Measurements from ENCODE around the gene SERINC5. TPM values are rescaled to one million over a fixed set of nuclear protein-coding genes. Genes with fewer than 3 reads are reported as not detected.
"Not testable (repeated sequence)": the region's sequence is repeated elsewhere in the genome, so short reads cannot be mapped to it uniquely, and the experiment has no call there.

Gene SERINC5
- total RNA-seq, 1 experiment from 2014 or later, result 5.5 TPM

DNA sequence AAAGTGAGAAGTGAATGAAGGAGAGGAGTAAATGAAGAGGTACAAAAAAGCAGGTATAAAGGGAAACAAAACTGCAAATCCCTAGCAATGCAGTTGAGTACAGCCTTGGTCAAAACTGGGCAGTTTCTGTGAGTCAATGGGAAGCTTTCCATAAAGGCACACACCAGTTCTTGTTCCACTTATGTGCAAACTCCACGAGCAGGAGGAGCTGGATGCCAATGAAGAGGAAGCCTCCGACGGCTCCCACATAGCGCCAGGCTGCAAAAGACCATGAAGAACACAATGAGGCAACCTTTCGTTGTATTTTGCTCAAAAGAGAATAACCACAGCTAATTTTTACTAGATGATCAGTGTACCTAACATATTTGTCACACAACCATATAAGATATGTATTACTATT, 81.1 kb downstream of the SERINC5 start:
- DNase-seq, result no peak
- Histone ChIP-seq H3K36me3 (no peaks in the 10 kb centered on the region; the same call in none of the 2 replicates), H3K4me3 (no peak overlapping the region), H3K9me3 (no peaks in the 10 kb centered on the region), H3K27me3 (no peaks in the 10 kb centered on the region)

- no peaks in the 10 kb centered on the region for H3K27me3 ChIP-seq
- H3K4me3 ChIP-seq, result no peak overlapping the region
- no peaks in the 10 kb centered on the region; the same call in none of the 2 replicates for H3K36me3 ChIP-seq
- no peaks in the 10 kb centered on the region for H3K9me3 ChIP-seq
- DNase-seq, result no peak
Measured at GRCh38 chr5:80172067-80172695, 83.7 kb downstream of the SERINC5 start.

- Histone ChIP-seq H3K36me3 (peaks cover 6% of the 10 kb centered on the region), H3K9me3 (no peaks in the 10 kb centered on the region), H3K27me3 (no peaks in the 10 kb centered on the region), H3K4me3 (no peak overlapping the region)
- no peak for DNase-seq
Measured at GRCh38 chr5:80170117-80170535, 85.7 kb downstream of the SERINC5 start.

- H3K9me3 ChIP-seq, result no peaks in the 10 kb centered on the region
- peaks cover 7% of the 10 kb centered on the region for H3K36me3 ChIP-seq
- H3K4me3 ChIP-seq, result no peak overlapping the region
- H3K27me3 ChIP-seq, result no peaks in the 10 kb centered on the region
- no peak for DNase-seq
Measured at GRCh38 chr5:80168388-80169028, 87.3 kb downstream of the SERINC5 start.

DNA sequence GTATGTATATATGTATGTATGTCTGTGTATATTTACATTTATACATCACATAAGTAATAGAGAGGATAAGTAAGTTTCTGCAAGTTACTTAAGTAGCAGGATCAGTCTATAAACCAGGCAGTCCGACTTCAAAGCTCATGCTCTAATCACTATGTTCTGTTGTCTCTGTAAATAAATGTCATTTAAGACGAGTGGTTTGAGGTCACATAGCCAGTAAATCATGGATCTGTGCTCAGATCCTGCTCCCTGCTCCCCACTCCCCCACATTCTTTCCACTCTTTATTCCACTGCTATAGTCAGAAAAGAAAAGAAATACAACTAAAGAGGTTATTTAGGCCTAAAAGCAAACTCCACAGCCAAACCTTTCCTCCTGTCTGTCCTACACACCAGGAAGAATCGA, 90.4 kb downstream of the SERINC5 start:
- Histone ChIP-seq H3K36me3 (peaks cover 10% of the 10 kb centered on the region), H3K9me3 (no peaks in the 10 kb centered on the region), H3K4me3 (no peak overlapping the region), H3K27me3 (no peaks in the 10 kb centered on the region)
- no peak for DNase-seq

- Histone ChIP-seq H3K4me3 (no peak overlapping the region), H3K36me3 (peaks cover 14% of the 10 kb centered on the region), H3K27me3 (no peaks in the 10 kb centered on the region), H3K9me3 (no peaks in the 10 kb centered on the region)
- DNase-seq, result no peak
Measured at GRCh38 chr5:80161165-80161564, 94.7 kb downstream of the SERINC5 start.

GRCh38 chr5:80160242-80160641, 95.6 kb downstream of the SERINC5 start:
- Histone ChIP-seq H3K9me3 (no peaks in the 10 kb centered on the region), H3K4me3 (no peak overlapping the region), H3K36me3 (peaks cover 9% of the 10 kb centered on the region), H3K27me3 (no peaks in the 10 kb centered on the region)
- DNase-seq, result no peak

GRCh38 chr5:80159133-80159815, 96.6 kb downstream of the SERINC5 start:
- Histone ChIP-seq H3K9me3 (no peaks in the 10 kb centered on the region), H3K36me3 (peaks cover 9% of the 10 kb centered on the region), H3K4me3 (no peak overlapping the region), H3K27me3 (no peaks in the 10 kb centered on the region)
- no peak for DNase-seq

DNA sequence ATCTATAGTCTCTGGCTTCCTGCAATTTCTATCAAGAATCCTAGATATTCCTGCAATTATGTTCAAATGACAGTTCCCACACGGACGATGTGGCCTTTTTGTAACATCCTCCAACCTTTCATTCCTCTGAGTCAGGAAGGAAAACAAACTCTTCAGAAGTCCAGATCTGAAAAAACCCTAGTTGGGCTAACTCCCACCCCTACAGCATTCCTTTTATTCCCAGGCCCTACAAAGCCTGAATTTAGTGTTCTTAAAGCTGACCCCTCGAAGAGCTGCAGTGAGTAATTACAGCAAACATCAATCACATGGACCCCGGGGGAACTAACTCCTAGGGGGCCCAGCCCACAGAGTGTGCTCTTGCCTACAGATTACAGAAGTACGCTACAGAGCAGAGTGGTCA, 99.7 kb downstream of the SERINC5 start:
- peaks cover 6% of the 10 kb centered on the region; the same call in 1 of the 2 replicates for H3K36me3 ChIP-seq
- no peak overlapping the region for H3K4me3 ChIP-seq
- H3K27me3 ChIP-seq, result no peaks in the 10 kb centered on the region
- H3K9me3 ChIP-seq, result no peaks in the 10 kb centered on the region
- no peak for DNase-seq

- no peak overlapping the region for H3K4me3 ChIP-seq
- no peaks in the 10 kb centered on the region for H3K27me3 ChIP-seq
- DNase-seq, result no peak
- no peaks in the 10 kb centered on the region for H3K9me3 ChIP-seq
- H3K36me3 ChIP-seq, result peaks cover 4% of the 10 kb centered on the region; the same call in 1 of the 2 replicates
Measured at GRCh38 chr5:80154749-80155148, 101.1 kb downstream of the SERINC5 start.

- not testable (repeated sequence) for H3K4me3 ChIP-seq, H3K27me3 ChIP-seq, DNase-seq, H3K36me3 ChIP-seq, H3K9me3 ChIP-seq
Measured at GRCh38 chr5:80154289-80154688, 101.6 kb downstream of the SERINC5 start.

- H3K4me3 ChIP-seq, result no peak overlapping the region
- no peaks in the 10 kb centered on the region for H3K9me3 ChIP-seq
- H3K27me3 ChIP-seq, result no peaks in the 10 kb centered on the region
- peaks cover 3% of the 10 kb centered on the region; the same call in 1 of the 2 replicates for H3K36me3 ChIP-seq
- DNase-seq, result no peak
Measured at GRCh38 chr5:80153586-80154126, 102.2 kb downstream of the SERINC5 start.

GRCh38 chr5:80152778-80153177, 103.1 kb downstream of the SERINC5 start:
- no peaks in the 10 kb centered on the region for H3K27me3 ChIP-seq
- 0 out of 2 replicates have a peak, but pooled peaks cover 3% of the 10 kb centered on the region for H3K36me3 ChIP-seq
- DNase-seq, result no peak
- no peaks in the 10 kb centered on the region for H3K9me3 ChIP-seq
- no peak overlapping the region for H3K4me3 ChIP-seq

DNA sequence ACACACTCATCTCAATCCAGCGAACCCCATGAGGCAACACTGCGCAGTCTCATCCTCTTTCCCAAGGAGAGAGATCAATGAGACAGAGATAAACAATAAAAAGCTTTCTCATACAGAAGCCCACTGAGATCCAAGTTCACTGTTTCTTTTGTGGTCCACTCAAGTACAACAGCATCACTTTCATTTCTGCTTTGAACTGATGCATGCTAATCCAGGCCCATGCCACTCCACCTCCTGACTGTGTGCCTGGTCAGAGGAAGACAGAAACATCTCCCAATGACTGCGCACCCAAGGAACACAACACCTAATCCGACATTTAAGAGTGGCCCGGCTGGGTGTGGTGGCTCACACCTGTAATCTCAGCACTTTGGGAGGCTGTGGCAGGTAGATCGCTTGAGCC, 104.0 kb downstream of the SERINC5 start:
- DNase-seq, result no peak
- Histone ChIP-seq H3K27me3 (no peaks in the 10 kb centered on the region), H3K4me3 (no peak overlapping the region), H3K9me3 (no peaks in the 10 kb centered on the region), H3K36me3 (0 out of 2 replicates have a peak, but pooled peaks cover 3% of the 10 kb centered on the region)

DNA sequence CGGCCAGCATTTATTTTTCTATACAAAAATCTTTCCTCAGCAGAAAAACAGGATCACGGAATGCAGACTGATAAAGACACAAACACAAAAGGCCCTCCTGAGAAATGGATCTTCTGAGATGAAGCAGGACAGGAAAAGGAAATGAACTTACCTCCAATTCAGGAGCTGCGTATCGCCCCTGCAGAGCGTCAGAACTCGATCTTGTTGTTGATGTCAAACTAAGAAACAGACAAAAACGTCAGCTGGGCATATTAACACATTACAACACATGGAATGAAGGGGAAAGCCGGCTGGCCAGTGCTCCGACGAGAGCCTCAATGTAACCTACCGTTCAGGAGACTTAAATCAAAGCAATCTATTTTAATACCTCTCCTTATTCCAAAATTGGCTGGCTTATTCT, 105.1 kb downstream of the SERINC5 start:
- Histone ChIP-seq H3K27me3 (no peaks in the 10 kb centered on the region), H3K9me3 (no peaks in the 10 kb centered on the region), H3K36me3 (0 out of 2 replicates have a peak, but pooled peaks cover 3% of the 10 kb centered on the region), H3K4me3 (no peak overlapping the region)
- DNase-seq, result no peak

GRCh38 chr5:80149161-80149609, 106.7 kb downstream of the SERINC5 start:
- DNase-seq, result no peak
- Histone ChIP-seq H3K9me3 (no peaks in the 10 kb centered on the region), H3K4me3 (no peak overlapping the region), H3K27me3 (no peaks in the 10 kb centered on the region), H3K36me3 (peaks cover 3% of the 10 kb centered on the region; the same call in 1 of the 2 replicates)

GRCh38 chr5:80147119-80147815, 108.6 kb downstream of the SERINC5 start:
- Histone ChIP-seq H3K9me3 (no peaks in the 10 kb centered on the region), H3K27me3 (no peaks in the 10 kb centered on the region), H3K36me3 (peaks cover 3% of the 10 kb centered on the region; the same call in 1 of the 2 replicates), H3K4me3 (no peak overlapping the region)
- DNase-seq, result no peak
